Inferior parietal cortex (tissue), 1 donor: ENCODE measurements around the gene TCF23.
A peak's percentile ranks its signal among the peaks of the same experiment; 100 is the strongest.
"Not testable (repeated sequence)": the region's sequence is repeated elsewhere in the genome, so short reads cannot be mapped to it uniquely, and the experiment has no call there.

ENCODE experiments used
- DNase-seq: peaks from one replicate; pipeline ENCODE4 v3.0.0-alpha.2; 2016; ENCODE audit errors: extremely low spot score

Gene TCF23

GRCh38 chr2:27154488-27154887 is 5.7 kb downstream of the TCF23 start:
- no peak for DNase-seq

GRCh38 chr2:27155069-27155520 is 6.3 kb downstream of the TCF23 start:
- DNase-seq, result no peak

GRCh38 chr2:27158468-27158867 is 9.7 kb downstream of the TCF23 start:
- no peak for DNase-seq

GRCh38 chr2:27159271-27159670 is 10.5 kb downstream of the TCF23 start:
- no peak for DNase-seq

GRCh38 chr2:27160191-27160590 is 11.4 kb downstream of the TCF23 start:
- no peak for DNase-seq

GRCh38 chr2:27162151-27163121 is 13.6 kb downstream of the TCF23 start:
- no peak for DNase-seq

GRCh38 chr2:27164960-27165763 is 16.4 kb downstream of the TCF23 start:
- DNase-seq, result no peak

- no peak for DNase-seq
These were observed 22.0 kb downstream of the TCF23 start for GRCh38 chr2:27170581-27171337.

GRCh38 chr2:27171351-27171848 is 22.6 kb downstream of the TCF23 start:
- DNase-seq, result no peak

GRCh38 chr2:27174638-27175037 is 25.8 kb downstream of the TCF23 start:
- DNase-seq, result no peak

GRCh38 chr2:27175330-27175729 is 26.5 kb downstream of the TCF23 start:
- no peak for DNase-seq

GRCh38 chr2:27175781-27176180 is 27.0 kb downstream of the TCF23 start:
- not testable (repeated sequence) for DNase-seq

GRCh38 chr2:27177441-27178351 is 28.9 kb downstream of the TCF23 start:
- DNase-seq, result no peak

- DNase-seq, result no peak
These were observed 29.7 kb downstream of the TCF23 start for GRCh38 chr2:27178469-27178868.

- DNase-seq, result no peak
These were observed 30.7 kb downstream of the TCF23 start for GRCh38 chr2:27179344-27180000.

- no peak for DNase-seq
These were observed 33.5 kb downstream of the TCF23 start for GRCh38 chr2:27182346-27182745.

- no peak for DNase-seq
These were observed 35.3 kb downstream of the TCF23 start for GRCh38 chr2:27184115-27184514.

GRCh38 chr2:27185331-27186026 is 36.7 kb downstream of the TCF23 start:
- DNase-seq, result peak; percentile 27

GRCh38 chr2:27186613-27187345 is 38.0 kb downstream of the TCF23 start:
- DNase-seq, result no peak
